ENCODE data around the gene ZFY.

ZFY gene

GRCh38 chrY:2907356-2907755 is 27.8 kb upstream of the ZFY start:
- H3K4me3 ChIP-seq (ENCODE audit: low read length) = no peak overlapping the region
- DNase-seq (ENCODE audit: low read depth) = no peak
- no peak for TF ChIP-seq CTCF (conservative IDR thresholded peaks at IDR 0.05; ENCODE audit: low read depth, low read length)

- DNase-seq (ENCODE audit: low read depth) = no peak
- no peak for TF ChIP-seq CTCF (conservative IDR thresholded peaks at IDR 0.05; ENCODE audit: low read depth, low read length)
- no peak overlapping the region for H3K4me3 ChIP-seq (ENCODE audit: low read length)
Measured at GRCh38 chrY:2913066-2913815, 21.9 kb upstream of the ZFY start.

- no peak for DNase-seq (ENCODE audit: low read depth)
- no peak overlapping the region for H3K4me3 ChIP-seq (ENCODE audit: low read length)
- TF ChIP-seq CTCF (conservative IDR thresholded peaks at IDR 0.05; ENCODE audit: low read depth, low read length) = no peak
Measured at GRCh38 chrY:2934078-2934477, 1.1 kb upstream of the ZFY start.

- H3K4me3 ChIP-seq (ENCODE audit: low read length) = no peak overlapping the region
- no peak for DNase-seq (ENCODE audit: low read depth)
- TF ChIP-seq CTCF (conservative IDR thresholded peaks at IDR 0.05; ENCODE audit: low read depth, low read length) = no peak
Measured at GRCh38 chrY:2935716-2936435, 695 bp downstream of the ZFY start.

GRCh38 chrY:2936436-2936750 is 1.2 kb downstream of the ZFY start:
- H3K4me3 ChIP-seq (ENCODE audit: low read length) = no peak overlapping the region
- TF ChIP-seq CTCF (conservative IDR thresholded peaks at IDR 0.05; ENCODE audit: low read depth, low read length) = no peak
- DNase-seq (ENCODE audit: low read depth) = no peak

- no peak for DNase-seq (ENCODE audit: low read depth)
- no peak overlapping the region for H3K4me3 ChIP-seq (ENCODE audit: low read length)
- no peak for TF ChIP-seq CTCF (conservative IDR thresholded peaks at IDR 0.05; ENCODE audit: low read depth, low read length)
Measured at GRCh38 chrY:2937149-2937548, 2.0 kb downstream of the ZFY start.

All from retinal pigment epithelial cell (primary cell).